HG03095 (cell line): Measurements from ENCODE around the gene GRM4.

Experiments
- ATAC-seq: cut with Tn5 transposase; IDR thresholded peaks from one replicate; pipeline ENCODE4 v1.9.1; 2021; ENCODE audit warnings: moderate library complexity; ENCODE audit not compliant: unreplicated experiment

The GRM4 gene

DNA sequence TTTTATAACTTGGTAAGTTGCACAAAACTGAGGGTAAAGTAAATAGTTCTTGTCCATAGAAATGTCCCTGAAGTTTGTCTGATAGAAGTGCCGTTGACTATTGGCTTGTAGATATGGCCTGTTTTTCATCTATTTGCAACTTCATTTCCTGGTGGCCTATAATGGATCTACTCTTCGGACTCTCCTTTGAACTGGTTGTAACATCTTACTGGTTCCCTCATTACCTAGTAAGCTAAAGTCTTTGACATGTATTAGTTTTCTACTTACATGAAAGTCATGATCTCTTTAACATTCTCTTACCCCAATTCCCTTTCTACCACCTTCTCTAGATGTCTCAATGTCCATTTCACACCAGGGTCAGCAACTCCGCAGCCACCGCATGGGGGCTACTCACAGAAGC lies 146.3 kb downstream of the GRM4 start:
- no peak for ATAC-seq

DNA sequence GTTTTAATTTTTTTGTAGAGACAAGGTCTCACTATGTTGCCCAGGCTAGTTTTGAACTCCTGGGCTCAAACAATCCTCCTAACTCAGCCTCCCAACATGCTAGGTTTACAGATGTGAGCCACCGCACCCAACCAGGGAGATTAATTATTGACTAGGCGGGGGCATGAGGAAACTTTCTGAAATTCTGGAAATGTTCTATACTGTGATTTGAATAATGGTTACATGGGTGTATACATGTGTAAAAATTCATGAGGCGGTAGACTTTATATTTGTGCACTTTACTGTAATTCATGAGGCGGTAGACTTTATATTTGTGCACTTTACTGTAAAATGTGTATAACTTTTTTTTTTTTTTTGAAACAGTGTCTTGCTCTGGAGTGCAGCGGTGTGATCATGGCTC lies 147.2 kb downstream of the GRM4 start:
- no peak for ATAC-seq

DNA sequence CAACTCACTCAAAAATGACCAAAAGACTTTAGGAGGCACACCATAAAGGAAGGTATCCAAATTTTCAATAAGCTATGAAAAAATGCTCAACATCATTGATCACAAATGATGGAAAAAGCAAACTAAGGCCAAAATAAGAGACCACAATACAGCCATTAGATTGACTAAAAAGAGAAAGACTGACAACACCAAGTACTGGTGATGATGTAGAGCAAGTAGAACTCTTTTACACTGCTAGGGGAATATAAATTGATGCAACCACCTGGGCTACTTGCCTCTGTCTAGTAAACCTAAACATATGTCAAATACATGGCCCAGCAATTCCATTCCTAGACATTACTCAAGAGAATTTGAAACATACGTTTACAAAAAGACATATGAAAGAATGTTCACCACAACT lies 148.6 kb downstream of the GRM4 start:
- no peak for ATAC-seq

DNA sequence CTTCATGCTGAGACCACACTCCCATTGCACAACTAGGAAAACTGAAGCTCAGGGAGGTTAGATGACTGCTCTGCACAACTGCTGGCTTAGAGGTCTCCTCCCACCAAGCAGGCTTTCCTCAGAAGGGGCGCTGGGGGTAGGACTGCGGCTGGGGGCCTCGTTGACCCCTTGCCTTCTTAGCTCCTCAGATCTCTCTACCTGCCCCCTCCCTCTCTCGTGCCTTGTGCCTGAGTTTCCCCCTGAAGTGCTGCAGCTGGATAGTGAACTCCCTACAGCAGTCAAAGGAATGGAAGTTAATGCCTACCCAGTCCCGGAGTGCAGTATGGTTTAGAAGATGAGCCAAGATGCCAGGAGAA lies 149.8 kb downstream of the GRM4 start:
- ATAC-seq: no peak

DNA sequence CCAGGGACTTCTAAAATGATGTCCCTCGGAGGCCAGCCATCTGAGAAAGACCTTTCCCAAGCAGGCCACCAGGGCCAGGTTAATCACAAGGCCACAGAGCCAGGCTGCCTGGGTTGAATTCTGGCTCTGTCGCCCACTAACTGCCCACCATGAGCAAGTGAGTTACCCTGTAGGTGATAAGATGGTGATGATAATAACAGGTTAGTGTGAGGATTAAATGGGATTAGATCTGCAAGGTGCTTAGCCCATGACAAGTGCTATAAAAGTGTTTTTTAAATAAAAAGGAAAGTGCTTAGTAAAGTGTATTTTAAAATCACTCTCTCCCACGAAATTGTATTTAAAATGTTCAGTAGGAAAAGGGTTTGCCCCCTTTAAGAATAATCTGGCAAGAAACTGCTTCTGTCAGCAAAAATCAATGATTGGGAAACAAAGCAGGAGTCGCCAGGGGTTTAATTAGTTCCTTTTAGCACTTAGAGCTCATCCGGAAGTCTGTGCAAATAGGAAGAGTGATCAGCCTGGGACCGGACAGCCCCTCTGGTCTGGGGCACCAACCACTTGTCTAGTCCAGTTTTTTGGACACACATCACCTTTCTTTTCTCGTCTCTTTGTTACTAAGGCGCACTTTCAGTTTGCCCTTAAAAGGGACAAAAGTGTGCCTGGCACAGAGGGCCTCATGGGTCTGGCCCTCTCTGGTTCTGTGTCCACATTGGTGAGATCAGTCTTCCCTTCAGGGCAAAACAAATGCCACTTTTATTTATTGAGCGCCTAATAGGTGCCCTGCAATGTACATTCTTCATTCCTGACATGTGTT lies 150.4 kb downstream of the GRM4 start:
- ATAC-seq: no peak

DNA sequence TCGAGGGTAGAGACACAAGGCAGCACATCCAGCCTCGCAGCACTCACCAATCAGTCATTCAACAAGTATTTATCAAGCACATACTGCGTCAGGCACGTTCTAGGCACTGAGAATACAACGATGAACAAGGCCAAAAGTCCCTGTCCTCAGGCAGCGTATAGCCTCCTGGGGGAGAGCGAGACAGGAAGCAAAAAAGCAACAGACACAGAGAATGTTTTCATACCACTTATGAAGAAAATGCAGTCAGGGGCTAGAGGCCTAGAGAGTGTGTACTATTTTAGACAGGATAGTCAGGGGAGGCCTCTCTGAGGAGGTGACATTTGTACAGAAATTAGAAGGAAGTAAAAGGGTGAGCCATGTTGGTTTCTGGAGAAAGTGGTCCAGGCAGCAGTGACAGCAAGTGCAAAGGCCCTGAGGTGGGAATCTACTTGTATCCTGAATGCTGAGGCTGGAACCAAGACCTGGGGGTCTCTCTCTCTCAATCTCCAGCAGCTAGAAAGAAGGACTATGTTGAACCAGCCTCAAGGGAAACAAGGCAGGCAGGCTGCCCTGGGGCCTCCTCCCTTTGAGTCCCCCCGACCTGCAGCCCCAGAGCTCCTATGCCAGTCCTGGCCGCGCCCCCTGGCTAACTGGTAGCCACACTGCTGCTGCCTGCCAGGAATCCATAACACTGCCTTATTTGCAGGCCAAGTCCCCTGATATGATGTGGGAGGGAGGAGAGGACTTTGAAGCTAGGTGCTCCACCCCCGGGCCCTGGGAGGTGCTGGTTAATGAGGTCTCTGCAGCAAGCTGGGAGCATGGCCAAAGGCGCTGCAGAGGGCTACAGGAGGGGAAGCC lies 151.2 kb downstream of the GRM4 start:
- ATAC-seq: no peak

DNA sequence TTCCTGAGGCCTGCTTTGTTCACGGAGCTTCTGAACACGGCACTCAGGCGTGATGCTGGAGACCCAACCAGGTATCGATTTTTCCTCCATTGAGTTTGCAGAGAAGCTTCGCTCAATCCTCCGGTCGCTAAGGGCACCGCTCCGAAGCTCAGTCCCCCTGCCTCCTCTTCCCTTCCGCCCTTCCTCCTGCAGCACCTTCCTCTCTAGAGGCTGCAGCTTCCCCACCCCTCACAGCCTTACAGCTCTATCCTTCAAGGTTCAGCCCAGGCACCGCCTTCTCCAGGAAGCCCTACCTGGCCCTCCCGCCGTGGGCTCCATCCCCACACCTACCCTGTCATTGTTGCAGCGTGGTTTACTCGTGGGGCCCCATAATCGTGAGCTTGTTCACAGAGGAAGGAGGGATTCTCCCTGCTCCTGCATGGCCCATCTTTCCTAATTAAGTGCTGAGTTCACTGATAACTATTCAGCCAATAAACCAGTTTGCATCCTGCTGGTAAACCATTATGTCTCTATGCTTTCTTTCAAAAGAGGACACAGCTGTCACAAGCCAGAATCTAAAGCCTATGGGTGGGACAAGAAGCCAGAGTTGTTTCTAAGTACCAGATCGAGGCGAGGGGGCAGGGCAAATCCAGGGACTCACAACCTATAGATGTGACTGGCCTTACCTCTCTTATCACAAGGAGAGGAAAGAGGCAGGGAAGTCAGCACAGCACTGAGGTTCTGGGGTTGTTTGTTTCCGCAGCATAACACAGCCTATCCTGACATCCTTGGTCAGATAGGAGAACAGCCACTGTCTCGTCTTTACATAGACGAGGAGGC lies 152.0 kb downstream of the GRM4 start:
- no peak for ATAC-seq

DNA sequence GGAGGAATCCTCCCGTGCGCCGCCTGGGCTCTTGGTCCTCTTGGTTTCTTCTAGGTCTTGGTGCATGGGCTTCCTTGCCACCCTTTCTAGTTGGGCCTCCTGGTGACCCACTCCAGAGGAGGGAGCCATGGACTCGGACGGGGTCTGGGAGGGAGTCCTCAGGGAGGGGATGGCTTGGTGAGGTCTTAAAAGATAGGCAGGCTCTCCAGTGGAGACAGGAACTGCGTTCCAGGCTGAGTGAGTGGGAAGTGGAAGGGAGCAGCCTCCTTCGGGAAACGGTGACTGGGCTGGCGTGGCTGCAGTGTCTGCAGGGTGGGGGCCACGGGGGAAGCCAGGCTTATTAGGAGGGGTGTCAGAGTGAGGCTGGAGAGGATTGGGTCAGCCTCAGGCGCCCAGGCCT lies 152.8 kb downstream of the GRM4 start:
- ATAC-seq: no peak

DNA sequence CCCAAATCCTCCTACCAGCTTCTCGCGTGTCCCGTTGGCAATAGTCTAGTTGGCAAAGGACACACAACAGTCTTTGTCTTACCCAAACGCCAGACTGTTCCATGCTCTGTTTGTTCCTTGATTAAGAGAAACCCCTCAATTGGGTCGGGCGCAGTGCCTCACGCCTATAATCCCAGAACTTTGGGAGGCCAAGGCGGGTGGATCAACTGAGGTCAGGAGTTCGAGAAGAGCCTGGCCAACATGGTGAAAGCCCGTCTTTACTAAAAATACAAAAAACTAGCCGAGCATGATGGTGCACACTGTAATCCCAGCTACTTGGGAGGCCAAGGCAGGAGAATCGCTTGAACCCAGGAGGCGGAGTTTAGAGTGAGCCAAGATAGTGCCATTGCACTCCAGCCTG lies 153.7 kb downstream of the GRM4 start:
- ATAC-seq: no peak

DNA sequence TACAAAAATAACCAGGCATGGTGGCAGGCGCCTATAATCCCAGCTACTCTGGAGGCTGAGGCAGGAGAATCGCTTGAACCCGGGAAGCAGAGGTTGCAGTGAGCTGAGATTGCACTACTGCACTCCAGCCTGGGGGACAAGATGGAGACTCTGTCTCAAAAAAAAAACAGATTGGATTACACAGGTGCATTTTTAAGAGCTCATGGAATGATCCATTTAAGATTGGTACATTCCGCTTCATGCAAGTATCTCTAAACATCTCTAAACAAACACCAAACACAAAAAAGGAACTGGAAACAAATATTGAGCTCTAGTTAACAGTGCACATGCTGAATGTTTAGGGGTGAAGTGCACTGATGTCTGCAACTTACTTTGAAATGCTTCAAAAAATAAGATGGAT lies 154.3 kb downstream of the GRM4 start:
- no peak for ATAC-seq

DNA sequence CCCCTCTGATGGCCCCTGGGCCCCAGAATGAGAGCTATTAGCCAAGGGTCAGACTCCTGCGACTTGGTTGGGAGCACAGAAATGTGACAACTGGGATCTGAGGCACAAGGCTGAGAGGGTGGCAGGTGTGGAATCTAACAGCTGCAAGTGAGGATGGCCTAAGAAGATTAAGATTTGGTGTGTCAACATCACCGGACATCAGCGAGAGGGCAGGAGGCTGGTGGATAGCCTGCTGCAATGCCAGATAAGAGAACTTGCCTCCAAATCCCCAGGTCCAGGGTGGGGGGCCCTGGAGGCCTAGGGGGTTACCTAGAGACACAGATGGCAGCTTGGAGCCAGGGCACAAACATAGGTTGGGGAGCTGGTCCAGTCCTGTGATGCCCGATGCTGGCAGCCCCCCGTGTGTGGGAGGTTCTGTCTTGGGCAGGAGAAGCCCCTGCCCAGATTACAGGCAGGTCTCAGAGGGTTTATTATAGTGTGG lies 155.8 kb downstream of the GRM4 start:
- ATAC-seq: no peak

DNA sequence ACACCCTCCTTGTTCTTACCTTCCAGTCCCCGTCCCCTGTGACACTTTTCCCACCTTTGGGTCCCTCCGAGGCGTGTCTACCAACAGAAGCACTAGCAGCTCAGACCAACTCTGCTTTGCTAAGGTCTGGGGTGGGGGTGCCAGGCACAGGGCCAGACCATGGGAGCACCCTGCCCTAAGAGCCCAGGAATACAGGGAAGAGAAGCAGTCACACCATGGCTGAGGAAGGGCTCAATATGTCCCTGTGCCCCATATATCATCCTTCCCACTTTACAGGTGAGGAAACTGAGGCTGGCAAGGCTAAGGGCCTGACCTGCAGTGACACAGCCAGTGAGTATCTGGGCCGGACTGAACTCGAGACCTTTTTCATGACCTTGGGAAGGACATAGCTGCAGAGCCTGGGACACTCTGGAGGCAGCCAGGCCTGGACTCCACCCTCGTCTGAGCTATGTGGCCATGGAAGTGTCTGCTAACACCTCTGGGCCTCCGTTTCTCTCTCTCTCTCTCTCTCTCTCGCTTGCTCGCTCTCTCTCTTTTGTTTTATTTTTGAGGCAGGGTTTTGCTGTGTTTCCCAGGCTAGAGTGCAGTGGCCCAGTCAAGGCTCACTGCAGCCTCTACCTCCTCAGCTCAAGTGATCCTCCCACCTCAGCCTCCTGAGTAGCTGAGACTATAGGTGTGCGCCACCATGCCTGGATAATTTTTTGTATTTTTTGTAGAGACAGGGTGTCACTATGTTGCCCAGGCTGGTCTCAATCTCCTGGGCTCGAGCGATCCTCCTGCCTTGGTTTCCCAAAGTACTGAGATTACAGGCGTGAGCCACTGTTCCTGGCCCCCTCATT lies 156.7 kb downstream of the GRM4 start:
- ATAC-seq: no peak

DNA sequence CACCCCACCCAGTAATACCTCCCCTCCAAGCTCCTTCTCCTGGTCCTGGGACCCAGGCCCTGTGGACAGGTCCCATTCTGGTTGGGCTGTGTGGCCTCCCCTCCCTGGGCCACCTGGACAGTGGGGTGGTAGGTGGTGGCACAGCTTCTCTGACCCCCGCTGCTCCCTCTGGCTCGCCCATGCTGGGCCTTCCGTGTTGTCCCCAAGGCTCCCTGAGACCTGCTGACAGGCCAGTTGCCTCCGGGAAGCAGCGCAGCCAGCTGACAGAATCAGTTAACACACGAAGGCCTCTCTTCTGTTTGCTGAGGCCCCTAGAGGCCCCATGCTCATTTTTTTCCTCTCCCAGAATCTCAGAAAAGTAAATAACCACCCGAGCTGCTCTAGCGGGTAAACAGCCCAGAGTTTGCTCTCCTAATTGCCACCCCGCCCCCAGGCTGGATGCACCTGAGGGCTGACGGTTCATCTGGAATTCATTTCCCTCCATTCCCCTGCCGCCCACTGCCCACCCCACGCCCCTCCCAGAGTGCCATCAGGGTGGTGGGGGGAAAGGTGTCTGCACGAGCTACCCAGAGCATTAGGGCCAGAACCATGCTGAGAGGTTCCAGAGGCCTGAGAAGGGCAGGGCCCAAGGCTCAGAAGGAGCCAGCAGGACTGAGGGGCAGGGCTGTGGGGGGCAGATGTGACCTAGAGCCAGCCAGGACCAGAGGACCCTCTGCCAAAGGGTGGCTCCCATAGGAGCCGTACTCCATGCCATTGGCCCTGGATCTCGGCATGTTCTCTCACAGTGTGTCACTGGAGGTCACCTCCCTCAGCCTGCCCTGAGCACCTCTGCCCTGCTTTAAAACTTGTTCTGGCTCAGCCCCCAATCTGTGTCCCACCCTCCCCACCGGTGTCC lies 157.5 kb downstream of the GRM4 start:
- no peak for ATAC-seq

DNA sequence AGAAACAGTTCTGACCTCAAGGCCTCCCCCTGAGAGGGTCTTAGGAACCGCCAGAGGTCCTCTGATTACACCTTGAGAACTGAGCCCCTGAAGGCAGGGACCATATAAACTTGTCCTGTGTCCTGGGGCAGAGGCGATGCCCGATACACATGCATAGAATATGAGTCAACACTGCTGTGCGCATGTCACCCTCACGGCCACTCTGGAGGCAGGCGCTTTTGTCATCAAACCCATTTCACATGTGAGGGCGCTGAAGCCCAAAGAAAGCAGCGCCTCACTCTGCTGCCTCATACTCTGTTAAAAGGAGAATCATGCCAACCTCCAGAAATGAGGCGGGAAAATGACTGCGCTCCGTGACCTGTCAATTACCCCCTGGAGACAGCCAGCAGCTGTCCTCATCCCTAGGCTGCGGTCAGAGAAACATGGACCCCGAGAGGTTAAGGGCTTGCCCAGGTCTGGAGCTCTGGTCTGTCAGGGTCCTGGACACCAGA lies 158.3 kb downstream of the GRM4 start:
- no peak for ATAC-seq

DNA sequence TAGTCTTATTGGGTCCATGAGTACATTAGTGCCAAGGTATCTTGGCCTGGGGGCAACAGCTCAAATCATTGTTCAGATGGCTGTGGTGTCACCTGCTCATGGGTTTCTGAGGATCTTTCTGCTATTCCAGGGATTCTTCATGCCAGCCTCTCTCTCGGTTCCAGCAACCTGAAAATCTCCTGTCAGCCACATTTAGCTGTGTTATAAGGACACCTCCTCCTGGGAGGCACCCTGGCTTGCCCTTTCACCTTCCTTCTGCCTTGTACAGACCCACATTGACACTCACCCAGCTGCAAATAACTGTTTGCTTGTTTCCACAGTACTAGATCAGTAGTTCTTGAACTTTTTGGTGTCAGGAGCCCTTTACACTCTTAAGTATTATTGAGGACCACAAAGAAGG lies 159.9 kb downstream of the GRM4 start:
- no peak for ATAC-seq

DNA sequence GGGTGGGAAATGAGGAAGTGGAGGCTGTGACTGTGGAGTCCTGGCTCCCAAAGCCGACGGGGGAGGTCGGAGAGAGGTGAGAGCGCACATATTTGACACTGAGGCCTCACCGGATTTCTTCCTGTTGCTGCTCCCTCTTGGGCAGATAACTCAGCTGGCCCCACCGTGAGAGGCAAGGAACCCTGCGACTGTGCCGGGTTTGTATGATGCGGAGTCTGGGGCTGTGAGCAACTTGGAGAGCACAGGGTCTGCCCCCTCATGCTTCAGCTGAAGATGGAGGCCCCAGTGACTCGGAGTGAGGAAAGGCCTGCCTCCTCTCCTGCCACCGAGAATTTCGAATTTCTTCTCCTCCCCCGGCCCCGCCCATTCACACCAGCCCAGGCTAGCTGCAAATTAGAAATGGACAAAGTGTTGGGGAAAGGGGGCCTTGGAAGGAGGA lies 160.6 kb downstream of the GRM4 start:
- ATAC-seq: no peak

DNA sequence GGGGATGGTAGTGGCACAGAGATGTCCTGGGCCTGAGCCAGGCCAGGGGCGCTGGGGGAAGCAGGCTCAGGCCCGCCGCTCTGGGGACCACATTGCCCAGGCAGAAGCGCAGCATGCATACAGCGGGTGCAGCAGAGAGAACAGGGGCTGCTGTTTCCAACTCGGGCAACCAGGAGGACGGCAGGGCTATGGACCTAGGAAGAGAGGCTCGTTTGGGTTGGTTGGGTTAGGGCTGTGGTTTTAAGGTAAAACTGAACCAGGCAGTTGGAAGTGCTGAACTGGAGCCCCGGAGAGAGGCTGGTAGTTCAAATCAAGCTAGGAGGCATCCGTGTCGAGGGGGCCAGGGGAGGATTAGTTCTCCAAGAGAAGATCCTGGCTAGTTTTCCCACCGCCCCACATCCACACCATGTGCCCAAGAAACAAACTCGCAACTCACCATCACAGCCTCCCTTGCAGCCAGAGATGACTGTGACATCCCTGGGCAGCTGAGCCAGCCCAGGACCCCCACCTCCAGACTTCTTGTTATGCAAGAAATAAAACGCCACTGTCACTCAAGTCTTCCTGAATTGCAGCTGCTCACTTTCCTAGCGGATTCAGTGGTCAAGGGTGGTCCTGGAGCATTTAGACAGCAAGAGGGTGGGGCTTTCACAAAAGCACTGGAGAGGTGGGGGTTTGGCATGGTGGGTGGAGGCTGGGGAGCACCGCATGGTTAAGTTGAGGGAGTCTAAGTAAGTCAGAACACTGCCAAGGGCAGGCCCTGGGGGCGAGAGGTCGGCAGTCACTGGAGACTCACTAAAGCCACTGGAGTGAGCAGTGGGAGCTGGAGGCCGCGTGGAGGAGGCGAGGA lies 161.2 kb downstream of the GRM4 start:
- ATAC-seq: no peak

DNA sequence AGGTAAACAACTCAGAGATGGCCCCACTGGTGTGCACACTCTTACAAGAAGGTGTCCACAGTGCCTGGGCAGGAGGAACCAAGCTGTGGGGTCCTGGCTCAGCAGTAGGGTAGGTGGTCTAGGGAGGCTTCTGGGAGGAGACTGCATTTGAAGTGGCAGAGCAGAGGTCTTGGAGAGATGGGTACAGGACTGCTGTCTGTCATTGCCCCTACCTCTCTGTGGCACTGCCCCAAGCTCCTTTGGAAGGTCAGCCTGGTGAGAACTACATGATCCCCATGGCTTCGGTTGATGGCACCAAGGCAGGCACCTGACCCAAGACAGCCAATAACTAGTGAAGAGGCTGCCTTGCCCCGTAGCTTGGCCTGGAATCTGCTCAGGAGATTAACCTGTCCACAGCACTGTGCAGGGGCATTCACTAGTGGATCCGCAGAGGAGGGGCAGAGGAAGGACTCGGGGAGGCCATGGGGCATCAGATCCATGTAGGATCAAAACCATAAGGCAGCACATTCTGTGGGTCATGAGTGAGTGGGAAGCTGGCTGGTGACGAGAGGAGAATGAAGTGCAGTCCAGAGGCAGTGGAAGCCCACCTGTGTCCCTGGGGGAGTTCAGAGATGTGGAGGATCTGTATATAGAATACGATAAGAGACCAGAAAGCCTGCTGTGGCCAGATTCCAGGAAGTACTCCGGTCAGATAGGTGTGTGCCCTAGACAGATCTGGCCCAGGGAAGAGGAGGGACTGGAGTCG lies 162.0 kb downstream of the GRM4 start:
- no peak for ATAC-seq
